Measurements from ENCODE around the gene TDP1. TPM values are rescaled to one million over a fixed set of nuclear protein-coding genes. Genes with fewer than 3 reads are reported as not detected.

TDP1 gene
- total RNA-seq, 4 donors from 2014 or later, result 2.0 to 5.0 (median 3.8) TPM

DNA sequence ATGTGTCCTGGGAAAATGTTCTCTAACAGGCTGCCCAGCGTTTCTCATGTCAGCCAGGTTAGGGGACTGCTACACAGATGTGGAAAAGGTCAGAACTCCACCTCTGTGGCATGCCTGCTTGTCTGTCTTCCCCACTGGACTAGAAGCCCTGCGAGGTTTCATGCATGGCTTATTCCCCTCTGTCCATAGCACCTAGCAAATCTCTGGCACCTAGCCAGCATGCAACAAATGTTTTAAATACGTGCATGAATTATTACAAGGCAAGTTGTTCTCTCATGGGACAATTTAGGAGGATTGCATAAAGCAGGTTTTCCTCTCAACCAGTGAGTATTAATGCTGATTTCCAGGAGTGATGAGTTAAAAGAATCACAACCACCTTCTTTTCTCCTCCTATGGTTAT is 84.7 kb downstream of the TDP1 start:
- ATAC-seq (no peak), DNase-seq (no peak)
- Histone ChIP-seq H3K4me3 (no peak overlapping the region), H3K36me3 (peaks cover 0 to 7% of the 10 kb centered on the region in 2 donors), H3K27ac (no peak overlapping the region), H3K9me3 (no peaks in the 10 kb centered on the region), H3K27me3 (no peaks in the 10 kb centered on the region), H3K4me1 (no peaks in the 10 kb centered on the region)
- intact Hi-C loops (cut with DNase I; ENCODE audit: low total_unique reads), result no loop called here
- in situ Hi-C loops (cut with MboI; ENCODE audit: low sequenced_read_pairs in 4 of 4), result no loop called here
- TF ChIP-seq, protein P1, sequence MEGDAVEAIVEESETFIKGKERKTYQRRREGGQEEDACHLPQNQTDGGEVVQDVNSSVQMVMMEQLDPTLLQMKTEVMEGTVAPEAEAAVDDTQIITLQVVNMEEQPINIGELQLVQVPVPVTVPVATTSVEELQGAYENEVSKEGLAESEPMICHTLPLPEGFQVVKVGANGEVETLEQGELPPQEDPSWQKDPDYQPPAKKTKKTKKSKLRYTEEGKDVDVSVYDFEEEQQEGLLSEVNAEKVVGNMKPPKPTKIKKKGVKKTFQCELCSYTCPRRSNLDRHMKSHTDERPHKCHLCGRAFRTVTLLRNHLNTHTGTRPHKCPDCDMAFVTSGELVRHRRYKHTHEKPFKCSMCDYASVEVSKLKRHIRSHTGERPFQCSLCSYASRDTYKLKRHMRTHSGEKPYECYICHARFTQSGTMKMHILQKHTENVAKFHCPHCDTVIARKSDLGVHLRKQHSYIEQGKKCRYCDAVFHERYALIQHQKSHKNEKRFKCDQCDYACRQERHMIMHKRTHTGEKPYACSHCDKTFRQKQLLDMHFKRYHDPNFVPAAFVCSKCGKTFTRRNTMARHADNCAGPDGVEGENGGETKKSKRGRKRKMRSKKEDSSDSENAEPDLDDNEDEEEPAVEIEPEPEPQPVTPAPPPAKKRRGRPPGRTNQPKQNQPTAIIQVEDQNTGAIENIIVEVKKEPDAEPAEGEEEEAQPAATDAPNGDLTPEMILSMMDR (IDR thresholded peaks at IDR 0.05 in 4 of 5, conservative IDR thresholded peaks at IDR 0.05 in 1 of 5), result no peak
- TF ChIP-seq POLR2A (IDR thresholded peaks at IDR 0.05), result no peak

DNA sequence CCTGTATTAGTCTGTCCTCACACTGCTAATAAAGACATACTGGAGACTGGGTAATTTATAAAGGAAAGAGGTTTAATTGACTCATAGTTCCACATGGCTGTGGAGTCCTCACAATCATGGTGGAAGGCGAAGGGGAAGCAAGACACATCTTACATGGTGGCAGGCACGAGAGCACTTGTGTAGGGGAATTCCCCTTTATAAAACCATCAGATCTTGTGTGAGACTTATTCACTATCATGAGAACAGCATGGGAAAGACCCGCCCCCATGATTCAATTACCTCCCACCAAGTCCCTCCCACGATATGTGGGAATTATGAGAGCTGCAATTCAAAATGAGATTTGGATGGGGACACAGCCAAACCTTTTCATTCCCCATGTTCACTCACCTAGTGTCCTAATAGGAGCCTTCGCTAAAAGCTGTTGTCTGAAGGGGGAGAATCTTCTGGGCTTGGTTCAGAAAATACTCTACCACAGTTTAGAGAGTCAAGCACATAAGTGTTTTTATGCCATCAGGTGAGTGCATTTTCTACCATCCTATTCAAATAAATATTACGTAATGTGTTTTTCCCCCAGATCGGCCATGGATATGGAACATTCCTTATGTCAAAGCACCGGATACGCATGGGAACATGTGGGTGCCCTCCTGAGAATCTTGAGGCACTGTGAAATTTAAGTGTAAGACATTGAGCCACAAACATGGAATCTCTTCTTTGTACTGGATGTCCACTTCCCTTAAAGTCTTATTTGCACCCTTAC is 86.9 kb downstream of the TDP1 start:
- intact Hi-C loops (cut with DNase I; ENCODE audit: low total_unique reads), result no loop called here
- TF ChIP-seq, protein P1 (IDR thresholded peaks at IDR 0.05 in 4 of 5, conservative IDR thresholded peaks at IDR 0.05 in 1 of 5), result no peak
- no peak for TF ChIP-seq POLR2A (IDR thresholded peaks at IDR 0.05)
- in situ Hi-C loops (cut with MboI; ENCODE audit: low sequenced_read_pairs in 4 of 4), result no loop called here
- Histone ChIP-seq H3K9me3 (no peaks in the 10 kb centered on the region), H3K27ac (no peak overlapping the region), H3K4me1 (no peaks in the 10 kb centered on the region), H3K4me3 (no peak overlapping the region), H3K27me3 (no peaks in the 10 kb centered on the region), H3K36me3 (peaks cover 0 to 5% of the 10 kb centered on the region in 2 donors)
- DNase-seq (no peak), ATAC-seq (no peak)

DNA sequence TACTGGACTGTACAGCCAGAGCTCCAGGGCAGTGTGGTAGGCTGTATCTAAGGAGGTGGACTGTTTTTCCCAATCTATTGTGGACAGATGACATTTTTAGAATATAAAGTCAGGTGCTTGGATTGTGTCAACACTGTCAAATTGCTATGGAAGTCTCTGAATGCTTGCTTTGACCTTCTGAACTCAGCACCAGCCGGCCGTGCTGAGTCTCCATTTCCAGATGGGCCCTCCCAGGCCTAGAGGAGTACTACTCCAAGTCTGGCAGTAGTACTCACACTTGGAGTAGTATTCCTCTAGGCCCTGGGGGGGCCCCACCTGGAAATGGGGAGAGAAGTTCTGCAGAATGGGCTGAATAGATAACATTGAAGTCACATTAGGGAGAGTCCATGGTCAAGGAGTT is 89.9 kb downstream of the TDP1 start:
- H3K9me3 ChIP-seq, result no peaks in the 10 kb centered on the region
- no peaks in the 10 kb centered on the region for H3K36me3 ChIP-seq
- in situ Hi-C loops (cut with MboI; ENCODE audit: low sequenced_read_pairs in 4 of 4) (no loop called here), intact Hi-C loops (cut with DNase I; ENCODE audit: low total_unique reads) (no loop called here)
- no peak for DNase-seq
- H3K27me3 ChIP-seq, result no peaks in the 10 kb centered on the region
- ATAC-seq, result no peak
- no peaks in the 10 kb centered on the region for H3K4me1 ChIP-seq
- H3K27ac ChIP-seq, result no peak overlapping the region
- no peak for TF ChIP-seq POLR2A (IDR thresholded peaks at IDR 0.05)
- TF ChIP-seq, protein P1 (IDR thresholded peaks at IDR 0.05 in 4 of 5, conservative IDR thresholded peaks at IDR 0.05 in 1 of 5), result no peak
- no peak overlapping the region for H3K4me3 ChIP-seq

DNA sequence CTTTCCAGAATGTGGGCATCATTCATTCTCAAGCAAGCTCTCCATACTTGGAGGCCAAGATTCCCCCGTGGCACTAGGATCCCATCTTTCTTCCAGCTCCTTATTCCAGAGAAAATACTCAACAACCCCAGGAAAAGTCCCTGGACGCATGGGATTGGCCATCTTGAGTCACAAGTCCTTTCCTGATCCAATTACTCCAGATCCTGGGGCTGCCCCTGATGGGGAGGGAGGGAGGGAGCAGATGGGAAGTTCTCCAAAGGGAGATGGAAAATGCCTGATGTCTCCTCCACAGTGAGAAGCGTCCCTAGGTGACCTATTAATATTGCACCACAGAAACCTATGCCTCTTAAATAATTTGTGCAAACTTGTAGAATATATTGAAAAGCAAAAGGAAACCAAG is 93.7 kb downstream of the TDP1 start:
- Histone ChIP-seq H3K4me1 (no peaks in the 10 kb centered on the region), H3K27ac (no peak overlapping the region), H3K27me3 (peaks cover 5 to 7% (median 5%) of the 10 kb centered on the region in 3 donors), H3K36me3 (no peaks in the 10 kb centered on the region), H3K9me3 (no peaks in the 10 kb centered on the region), H3K4me3 (no peak overlapping the region)
- intact Hi-C loops (cut with DNase I; ENCODE audit: low total_unique reads) (no loop called here), in situ Hi-C loops (cut with MboI; ENCODE audit: low sequenced_read_pairs in 4 of 4) (no loop called here)
- no peak for ATAC-seq
- TF ChIP-seq, protein P1 (IDR thresholded peaks at IDR 0.05 in 4 of 5, conservative IDR thresholded peaks at IDR 0.05 in 1 of 5), result no peak
- no peak for TF ChIP-seq POLR2A (IDR thresholded peaks at IDR 0.05)
- DNase-seq, result no peak
